ENCODE measurements around the gene NCS1. TPM values are rescaled to one million over a fixed set of nuclear protein-coding genes. Genes with fewer than 3 reads are reported as not detected.

Gene NCS1
- total and polyA plus RNA-seq, 2 of the 8 experiments (the other 6 are each of a cell fraction or from before 2014, with no cell fraction given): 34.7 to 47.6 TPM

GRCh38 chr9:130245474-130245873 lies 73.3 kb downstream of the NCS1 start:
- no peak overlapping the region for H4K5ac ChIP-seq (ENCODE audit: insufficient read length, low read depth, low read length)
- H3K36me3 ChIP-seq (ENCODE audit: control insufficient read depth in 2 of 4, insufficient read depth in 4 of 4, low read length in 3 of 4): no peaks in the 10 kb centered on the region
- H4K91ac ChIP-seq (replicated peaks; ENCODE audit: insufficient read length, low read length): no peak overlapping the region
- H2BK12ac ChIP-seq (ENCODE audit: low read depth, low read length): no peak overlapping the region
- FAIRE-seq (no peak), DNase-seq (ENCODE audit: low read depth in 1 of 2, low spot score in 2 of 2) (no peak)
- H2BK120ac ChIP-seq (replicated peaks; ENCODE audit: low read depth, low read length): no peak overlapping the region
- no peaks in the 10 kb centered on the region for H3K79me1 ChIP-seq (ENCODE audit: low read depth, low read length)
- WGBS, 2 experiments (ENCODE audit: extremely low coverage in 1 of 2, insufficient coverage in 1 of 2, insufficient read length in 1 of 2, insufficient replicate concordance in 2 of 2, low coverage in 1 of 2, low lambda C conversion rate in 2 of 2, missing lambda C conversion rate in 1 of 2): 92% methylated on average over 7 of the region's 11 CpGs; no CpG with 5 or more reads in 1 of the 2 experiments
- no peak overlapping the region for H2BK20ac ChIP-seq (ENCODE audit: low read length)
- H2BK15ac ChIP-seq (ENCODE audit: low read length): no peak overlapping the region
- H4K8ac ChIP-seq (ENCODE audit: extremely low read depth, insufficient read depth, low read length): no peak overlapping the region
- H3K23ac ChIP-seq (ENCODE audit: insufficient read length): no peak overlapping the region
- no peak overlapping the region for H2AK5ac ChIP-seq (ENCODE audit: low read depth, low read length)
- H3K4me2 ChIP-seq (ENCODE audit: insufficient read depth in 1 of 2, low read depth in 2 of 2, low read length in 2 of 2): no peak overlapping the region
- no peak overlapping the region for H2BK5ac ChIP-seq (ENCODE audit: low read depth, low read length)
- no peak overlapping the region for H3K14ac ChIP-seq (ENCODE audit: insufficient read length)
- H3K4me1 ChIP-seq (replicated peaks in 1 of 4; ENCODE audit: control insufficient read depth in 3 of 4, insufficient read depth in 4 of 4, low read length in 3 of 4): peaks cover 0 to 5% (median 2%) of the 10 kb centered on the region in 4 experiments; a peak in 2 of 7 replicates
- no peak overlapping the region for H2AFZ ChIP-seq (ENCODE audit: low read length)
- no peaks in the 10 kb centered on the region; the same call in 1 of the 2 replicates for H3K23me2 ChIP-seq (ENCODE audit: low read depth, low read length)
- H3K27ac ChIP-seq (ENCODE audit: low read depth, low read length): no peak overlapping the region
- H3K27me3 ChIP-seq (replicated peaks in 1 of 4; ENCODE audit: control insufficient read depth in 3 of 4, extremely low read depth in 1 of 4, insufficient read depth in 3 of 4, low read length in 3 of 4): peaks cover 0 to 4% (median 0%) of the 10 kb centered on the region in 4 experiments; a peak in 2 of 7 replicates
- no peaks in the 10 kb centered on the region for H3K79me2 ChIP-seq (ENCODE audit: control insufficient read depth in 1 of 2, insufficient read depth in 2 of 2, low read length in 2 of 2)
- POLR2A ChIA-PET (ENCODE audit: partially characterized antibody): no interaction called here
- H3K56ac ChIP-seq (replicated peaks; ENCODE audit: insufficient read length, low read depth, low read length): no peak overlapping the region
- H3K9me3 ChIP-seq (ENCODE audit: insufficient read depth in 2 of 2, low read depth in 1 of 2, low read length in 1 of 2): no peaks in the 10 kb centered on the region
- H3K4ac ChIP-seq (replicated peaks; ENCODE audit: insufficient read length, low read depth, low read length): no peak overlapping the region
- no peak for TF ChIP-seq FOSL1 (IDR thresholded peaks at IDR 0.05; ENCODE audit: insufficient read depth, low read depth, low read length)
- no peak for TF ChIP-seq TAF1 (IDR thresholded peaks at IDR 0.05; ENCODE audit: low read depth, low read length)
- TF ChIP-seq SIRT6 (IDR thresholded peaks at IDR 0.05; ENCODE audit: low read length): no peak
- TF ChIP-seq HDAC6 (IDR thresholded peaks at IDR 0.05; ENCODE audit: low read depth, low read length): no peak
- no peak overlapping the region for H3K18ac ChIP-seq (ENCODE audit: extremely low read depth, low read length)
- H3K4me3 ChIP-seq (ENCODE audit: extremely low read depth in 1 of 4, insufficient read depth in 2 of 4, low read depth in 3 of 4, low read length in 4 of 4): no peak overlapping the region
- CTCF ChIA-PET (ENCODE audit: partially characterized antibody): interaction anchor here (1.1 to 10.0 kb wide), 9 partner anchors 10 to 138 kb away, joined by 3 to 63 read pairs (median 8); no protein-coding TSS in a partner anchor
- H4K20me1 ChIP-seq (replicated peaks in 1 of 2; ENCODE audit: control insufficient read depth in 1 of 2, insufficient read depth in 2 of 2, low read length in 2 of 2): no peaks in the 10 kb centered on the region
- H3K9ac ChIP-seq (replicated peaks in 1 of 4; ENCODE audit: extremely low read depth in 1 of 4, low read depth in 3 of 4, low read length in 3 of 4): no peak overlapping the region

Measured in H1 (cell line).